Measurements from ENCODE around the gene MEP1A. TPM values are rescaled to one million over a fixed set of nuclear protein-coding genes. Genes with fewer than 3 reads are reported as not detected.

Gene MEP1A
- total RNA-seq, 4 donors from 2014 or later = not detected

DNA sequence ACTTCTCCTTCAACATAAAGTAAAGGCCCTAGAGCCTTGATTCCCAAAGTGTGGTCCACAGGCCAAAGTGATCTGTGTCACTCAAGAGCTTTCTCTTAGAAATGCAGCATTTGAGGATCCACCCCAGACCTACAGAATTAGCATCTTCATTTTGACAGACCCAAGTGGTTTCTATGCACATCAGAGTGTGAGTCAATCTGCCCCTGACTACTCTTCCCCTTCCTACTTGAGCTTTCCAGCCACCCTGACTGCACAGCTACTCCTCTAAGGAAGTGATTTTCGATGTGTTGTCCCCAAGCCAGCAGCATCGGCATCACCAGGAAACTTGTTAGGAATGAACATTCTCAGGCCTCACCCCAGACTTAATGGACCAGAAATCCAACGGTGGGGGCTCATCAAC lies 2.6 kb downstream of the MEP1A start:
- no peak overlapping the region for H3K27ac ChIP-seq
- TF ChIP-seq POLR2AphosphoS5 (IDR thresholded peaks at IDR 0.05) (no peak), POLR2A (IDR thresholded peaks at IDR 0.05) (no peak), EP300 (IDR thresholded peaks at IDR 0.05) (no peak)
- TF ChIP-seq, protein P1, sequence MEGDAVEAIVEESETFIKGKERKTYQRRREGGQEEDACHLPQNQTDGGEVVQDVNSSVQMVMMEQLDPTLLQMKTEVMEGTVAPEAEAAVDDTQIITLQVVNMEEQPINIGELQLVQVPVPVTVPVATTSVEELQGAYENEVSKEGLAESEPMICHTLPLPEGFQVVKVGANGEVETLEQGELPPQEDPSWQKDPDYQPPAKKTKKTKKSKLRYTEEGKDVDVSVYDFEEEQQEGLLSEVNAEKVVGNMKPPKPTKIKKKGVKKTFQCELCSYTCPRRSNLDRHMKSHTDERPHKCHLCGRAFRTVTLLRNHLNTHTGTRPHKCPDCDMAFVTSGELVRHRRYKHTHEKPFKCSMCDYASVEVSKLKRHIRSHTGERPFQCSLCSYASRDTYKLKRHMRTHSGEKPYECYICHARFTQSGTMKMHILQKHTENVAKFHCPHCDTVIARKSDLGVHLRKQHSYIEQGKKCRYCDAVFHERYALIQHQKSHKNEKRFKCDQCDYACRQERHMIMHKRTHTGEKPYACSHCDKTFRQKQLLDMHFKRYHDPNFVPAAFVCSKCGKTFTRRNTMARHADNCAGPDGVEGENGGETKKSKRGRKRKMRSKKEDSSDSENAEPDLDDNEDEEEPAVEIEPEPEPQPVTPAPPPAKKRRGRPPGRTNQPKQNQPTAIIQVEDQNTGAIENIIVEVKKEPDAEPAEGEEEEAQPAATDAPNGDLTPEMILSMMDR (IDR thresholded peaks at IDR 0.05) = no peak
- no peaks in the 10 kb centered on the region for H3K9me3 ChIP-seq
- no peaks in the 10 kb centered on the region for H3K4me1 ChIP-seq
- H3K27me3 ChIP-seq = no peaks in the 10 kb centered on the region
- WGBS, 2 donors (ENCODE audit: low coverage in 1 of 2) = 80 to 83% methylated on average over 2 to 3 of the region's 3 CpGs
- no peak for ATAC-seq
- no peak overlapping the region for H3K4me3 ChIP-seq
- H3K36me3 ChIP-seq = no peaks in the 10 kb centered on the region

GRCh38 chr6:46796848-46797580 lies 3.8 kb downstream of the MEP1A start:
- 24 to 49% methylated on average over 2 to 5 of the region's 5 CpGs for WGBS, 2 donors (ENCODE audit: low coverage in 1 of 2)
- Histone ChIP-seq H3K27ac (no peak overlapping the region), H3K36me3 (no peaks in the 10 kb centered on the region), H3K4me1 (no peaks in the 10 kb centered on the region), H3K4me3 (no peak overlapping the region), H3K27me3 (no peaks in the 10 kb centered on the region), H3K9me3 (no peaks in the 10 kb centered on the region)
- ATAC-seq = no peak
- no peak for TF ChIP-seq POLR2AphosphoS5 (IDR thresholded peaks at IDR 0.05)
- no peak for TF ChIP-seq POLR2A (IDR thresholded peaks at IDR 0.05)
- TF ChIP-seq EP300 (IDR thresholded peaks at IDR 0.05) = no peak
- TF ChIP-seq, protein P1 (IDR thresholded peaks at IDR 0.05) = no peak

- no peak overlapping the region for H3K27ac ChIP-seq
- TF ChIP-seq EP300 (IDR thresholded peaks at IDR 0.05) = no peak
- H3K4me3 ChIP-seq = no peak overlapping the region
- 50 to 60% methylated on average over 1 of the region's 1 CpG for WGBS, 2 donors (ENCODE audit: low coverage in 1 of 2)
- ATAC-seq = no peak
- no peaks in the 10 kb centered on the region for H3K9me3 ChIP-seq
- H3K36me3 ChIP-seq = no peaks in the 10 kb centered on the region
- no peaks in the 10 kb centered on the region for H3K27me3 ChIP-seq
- no peaks in the 10 kb centered on the region for H3K4me1 ChIP-seq
Measured at GRCh38 chr6:46799657-46800056, 6.5 kb downstream of the MEP1A start.

GRCh38 chr6:46808806-46809205 lies 15.6 kb downstream of the MEP1A start:
- Histone ChIP-seq H3K4me3 (no peak overlapping the region), H3K36me3 (no peaks in the 10 kb centered on the region), H3K27me3 (peaks cover 10% of the 10 kb centered on the region), H3K4me1 (no peaks in the 10 kb centered on the region), H3K27ac (no peak overlapping the region), H3K9me3 (no peaks in the 10 kb centered on the region)
- WGBS, 2 donors (ENCODE audit: low coverage in 1 of 2) = 56% methylated on average over 1 of the region's 1 CpG; no CpG with 5 or more reads in 1 of the 2 donors
- TF ChIP-seq POLR2A (IDR thresholded peaks at IDR 0.05) (no peak), POLR2AphosphoS5 (IDR thresholded peaks at IDR 0.05) (no peak), EP300 (IDR thresholded peaks at IDR 0.05) (no peak)
- TF ChIP-seq, protein P1 (IDR thresholded peaks at IDR 0.05) = no peak
- no peak for ATAC-seq

- Histone ChIP-seq H3K4me1 (no peaks in the 10 kb centered on the region), H3K36me3 (no peaks in the 10 kb centered on the region), H3K27ac (no peak overlapping the region), H3K27me3 (peaks cover 14% of the 10 kb centered on the region), H3K9me3 (no peaks in the 10 kb centered on the region), H3K4me3 (no peak overlapping the region)
- ATAC-seq = no peak
- TF ChIP-seq, protein P1 (IDR thresholded peaks at IDR 0.05) = no peak
- TF ChIP-seq POLR2A (IDR thresholded peaks at IDR 0.05) (no peak), EP300 (IDR thresholded peaks at IDR 0.05) (no peak), POLR2AphosphoS5 (IDR thresholded peaks at IDR 0.05) (no peak)
- 30 to 64% methylated on average over 2 to 4 of the region's 4 CpGs for WGBS, 2 donors (ENCODE audit: low coverage in 1 of 2)
Measured at GRCh38 chr6:46815130-46815529, 21.9 kb downstream of the MEP1A start.

Data from gastroesophageal sphincter (tissue), 4 donors.